PC-3 (cell line): ENCODE measurements around the gene ILKAP. TPM values are rescaled to one million over a fixed set of nuclear protein-coding genes. Genes with fewer than 3 reads are reported as not detected.

Source experiments
- ATAC-seq: fragments of 200-7000 bp; cut with Tn5 transposase; 2 replicates; pipeline ENCODE4 v1.9.1; 2020; ENCODE audit warnings: mild to moderate bottlenecking, moderate library complexity
- BruUV-seq: library from RNA; stranded (reverse); fragments of 400-500 nt; replicated peaks from 2 replicates; lab custom pipeline; 2021; lab: Mats Ljungman, UMichigan
- CTCF ChIA-PET: fragments of 300-600 bp; sonication (Branson Sonifier 250); formaldehyde crosslinking; loops from one replicate; lab custom pipeline; 2022; ENCODE audit warnings: antibody characterized with exemption; lab: Charles Lee
- POLR2A ChIA-PET: fragments of 300-600 bp; sonication (Branson Sonifier 250); formaldehyde crosslinking; loops from one replicate; lab custom pipeline; 2022; ENCODE audit warnings: antibody characterized with exemption; ENCODE audit not compliant: unreplicated experiment; lab: Charles Lee
- DNase-seq: peaks from one replicate; pipeline ENCODE4 v3.0.0-alpha.2; 2015
- H2AFZ ChIP-seq: fragments of 300-600 bp; sonication (generic); 2 replicates; pipeline ENCODE4 v1.6.0; 2016; ENCODE audit warnings: antibody characterized with exemption, low read length
- H3F3A ChIP-seq: fragments of 300-600 bp; sonication (generic); one replicate; pipeline ENCODE4 v1.6.0; 2017; ENCODE audit warnings: antibody characterized with exemption, low read length, control low read depth, mild to moderate bottlenecking; ENCODE audit not compliant: unreplicated experiment
- H3K27ac ChIP-seq: fragments of 300-600 bp; sonication (generic); 2 replicates; pipeline ENCODE4 v1.5.1; 2016; ENCODE audit warnings: mild to moderate bottlenecking, low read length
- H3K27me3 ChIP-seq: fragments of 300-600 bp; sonication (generic); 2 replicates; pipeline ENCODE4 v1.6.1; 2016; ENCODE audit warnings: low read length, mixed read lengths
- H3K36me3 ChIP-seq: fragments of 300-600 bp; sonication (generic); 2 replicates; pipeline ENCODE4 v1.6.1; 2016; ENCODE audit warnings: low read depth, mixed run types, low read length, mixed read lengths
- H3K4me1 ChIP-seq: fragments of 300-600 bp; sonication (generic); 2 replicates; pipeline ENCODE4 v1.5.1; 2016; ENCODE audit warnings: low read length; ENCODE audit not compliant: insufficient read depth
- H3K4me2 ChIP-seq: fragments of 300-600 bp; sonication (generic); 2 replicates; pipeline ENCODE4 v1.6.0; 2016; ENCODE audit warnings: low read length
- H3K4me3 ChIP-seq: fragments of 300-600 bp; sonication (generic); 2 replicates; pipeline ENCODE4 v1.5.1; 2016; ENCODE audit warnings: mild to moderate bottlenecking, low read length, mixed read lengths
- H3K79me2 ChIP-seq: fragments of 300-600 bp; sonication (generic); 2 replicates; pipeline ENCODE4 v1.6.1; 2017; ENCODE audit warnings: low read length, mixed read lengths
- H3K9ac ChIP-seq: fragments of 300-600 bp; sonication (generic); 2 replicates; pipeline ENCODE4 v1.6.0; 2016; ENCODE audit warnings: mild to moderate bottlenecking, low read length
- H3K9me2 ChIP-seq: fragments of 300-600 bp; sonication (generic); replicated peaks from 2 replicates; pipeline ENCODE4 v1.6.1; 2016; ENCODE audit warnings: mixed run types, low read length, mixed read lengths
- H3K9me3 ChIP-seq: fragments of 300-600 bp; sonication (generic); 2 replicates; pipeline ENCODE4 v1.6.1; 2016; ENCODE audit warnings: low read length, mixed read lengths
- H4K20me1 ChIP-seq: fragments of 300-600 bp; sonication (generic); 2 replicates; pipeline ENCODE4 v1.6.1; 2016; ENCODE audit warnings: low read length, mixed read lengths
- CTCF ChIP-seq: fragments of 300-600 bp; sonication (generic); conservative IDR thresholded peaks from 2 replicates; pipeline ENCODE4 v1.5.1; 2017; ENCODE audit warnings: antibody characterized with exemption, low read depth, mild to moderate bottlenecking, low read length
- EZH2 ChIP-seq: fragments of 300-600 bp; sonication (generic); IDR thresholded peaks from one replicate; pipeline ENCODE4 v1.6.1; 2017; ENCODE audit warnings: antibody characterized with exemption, mild to moderate bottlenecking, low read length; ENCODE audit not compliant: unreplicated experiment
- EZH2phosphoT487 ChIP-seq: fragments of 300-600 bp; sonication (generic); IDR thresholded peaks from 2 replicates; pipeline ENCODE4 v1.6.1; 2018; ENCODE audit warnings: mild to moderate bottlenecking, antibody characterized with exemption, low read length, borderline replicate concordance
- intact Hi-C: fragments of 100-400 bp; cut with micrococcal nuclease; formaldehyde crosslinking; loops from 2 replicates; pipeline ENCODE4 v1.9.0; 2023
- total RNA-seq: library from RNA; depleted of rRNA; stranded (reverse); fragments of >200 nt; gene quantifications from 2 replicates; pipeline ENCODE4 v1.2.3, GENCODE V29; 2014

ILKAP gene
- total RNA-seq, 1 experiment from 2014 or later, result 30.7 TPM

GRCh38 chr2:238159071-238159539 lies 44.4 kb downstream of the ILKAP start:
- ATAC-seq (peak; percentile 54), DNase-seq (no peak)
- intact Hi-C loops, result no loop called here
- Histone ChIP-seq H3K36me3 (no peaks in the 10 kb centered on the region; the same call in 1 of the 2 replicates), H3K27ac (no peak overlapping the region), H2AFZ (peak overlapping the region; percentile 45; the same call in 1 of the 2 replicates), H3K4me3 (peak overlapping the region; percentile 63), H3K9me3 (no peaks in the 10 kb centered on the region), H3K4me2 (peak overlapping the region; percentile 76), H3K9me2 (no peaks in the 10 kb centered on the region), H3K27me3 (no peaks in the 10 kb centered on the region), H3K9ac (peak overlapping the region; percentile 7; the same call in 1 of the 2 replicates), H3F3A (no peaks in the 10 kb centered on the region), H3K79me2 (no peaks in the 10 kb centered on the region), H4K20me1 (no peaks in the 10 kb centered on the region), H3K4me1 (no peaks in the 10 kb centered on the region)
- no TSS peak for BruUV-seq
- CTCF ChIA-PET, result no interaction called here
- POLR2A ChIA-PET, result no interaction called here
- TF ChIP-seq EZH2phosphoT487, result no peak
- no peak for TF ChIP-seq CTCF
- TF ChIP-seq EZH2, result no peak

GRCh38 chr2:238158509-238159070 lies 44.9 kb downstream of the ILKAP start, which contains the start of gene ERFE:
Gene ERFE (plus strand): TSS chr2:238158970. CDS start chr2:238159008, 38 bp downstream.
- Histone ChIP-seq H4K20me1 (no peaks in the 10 kb centered on the region), H3K4me3 (peak within 1 kb of the TSS; percentile 63), H3K9me2 (no peaks in the 10 kb centered on the region), H3K36me3 (no peaks in the 10 kb centered on the region; the same call in 1 of the 2 replicates), H3K27me3 (no peaks in the 10 kb centered on the region), H3K9ac (peak within 1 kb of the TSS; percentile 7; the same call in 1 of the 2 replicates), H3F3A (no peaks in the 10 kb centered on the region), H2AFZ (peak within 1 kb of the TSS; percentile 45; the same call in 1 of the 2 replicates), H3K4me1 (no peaks in the 10 kb centered on the region), H3K9me3 (no peaks in the 10 kb centered on the region), H3K79me2 (no peaks in the 10 kb centered on the region), H3K4me2 (peak within 1 kb of the TSS; percentile 76), H3K27ac (no peak within 1 kb of the TSS)
- peak; percentile 75 for ATAC-seq
- TF ChIP-seq EZH2, result no peak
- TF ChIP-seq EZH2phosphoT487, result no peak
- no peak for TF ChIP-seq CTCF
- POLR2A ChIA-PET, result no interaction called here
- peak; percentile 61 for DNase-seq
- intact Hi-C loops, result no loop called here
- CTCF ChIA-PET, result no interaction called here
- BruUV-seq, result no TSS peak

GRCh38 chr2:238158018-238158508 lies 45.4 kb downstream of the ILKAP start:
- DNase-seq, result no peak
- Histone ChIP-seq H3K4me1 (no peaks in the 10 kb centered on the region), H3K36me3 (no peaks in the 10 kb centered on the region; the same call in 1 of the 2 replicates), H3F3A (no peaks in the 10 kb centered on the region), H3K9me3 (no peaks in the 10 kb centered on the region), H3K27me3 (no peaks in the 10 kb centered on the region), H4K20me1 (no peaks in the 10 kb centered on the region), H2AFZ (no peak overlapping the region), H3K27ac (no peak overlapping the region), H3K4me2 (no peak overlapping the region), H3K9me2 (no peaks in the 10 kb centered on the region), H3K9ac (no peak overlapping the region), H3K4me3 (no peak overlapping the region), H3K79me2 (no peaks in the 10 kb centered on the region)
- TF ChIP-seq EZH2, result no peak
- no peak for TF ChIP-seq EZH2phosphoT487
- TF ChIP-seq CTCF, result no peak
- POLR2A ChIA-PET, result no interaction called here
- no TSS peak for BruUV-seq
- intact Hi-C loops, result no loop called here
- CTCF ChIA-PET, result no interaction called here
- ATAC-seq, result no peak
